NCI-H2107 (cell line): ENCODE data around the gene CD3E.

Experiments
- DNase-seq: peaks from one replicate; lab custom pipeline; 2025; lab: John Stamatoyannopoulos, UW

Gene CD3E

DNA sequence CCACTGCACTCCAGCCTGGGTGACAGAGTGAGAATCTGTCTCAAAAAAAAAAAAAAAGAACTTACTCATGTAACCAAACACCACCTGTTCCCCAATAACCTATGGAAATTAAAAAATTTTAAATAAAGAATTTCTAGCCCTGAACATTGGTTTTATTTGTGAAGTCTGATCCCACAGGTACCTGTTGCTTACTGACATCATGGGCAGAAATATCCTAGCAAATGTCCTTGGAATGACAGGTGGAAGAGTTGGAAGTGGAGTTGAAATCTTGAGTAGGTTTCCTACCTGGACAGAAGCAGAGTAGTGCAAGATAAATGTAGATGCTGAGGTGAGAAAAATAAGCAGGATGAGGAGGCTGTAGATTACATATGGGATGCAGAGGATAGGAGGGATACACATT, 20.8 kb downstream of the CD3E start:
- DNase-seq, result no peak

GRCh38 chr11:118328745-118329144, 24.2 kb downstream of the CD3E start:
- DNase-seq, result no peak

- DNase-seq, result no peak
These were observed 30.2 kb downstream of the CD3E start for GRCh38 chr11:118334745-118335144.

GRCh38 chr11:118338637-118339061, 34.1 kb downstream of the CD3E start:
- no peak for DNase-seq

GRCh38 chr11:118339281-118339961, 34.9 kb downstream of the CD3E start:
- DNase-seq, result no peak

- DNase-seq, result no peak
These were observed 35.9 kb downstream of the CD3E start for GRCh38 chr11:118340449-118340848.

DNA sequence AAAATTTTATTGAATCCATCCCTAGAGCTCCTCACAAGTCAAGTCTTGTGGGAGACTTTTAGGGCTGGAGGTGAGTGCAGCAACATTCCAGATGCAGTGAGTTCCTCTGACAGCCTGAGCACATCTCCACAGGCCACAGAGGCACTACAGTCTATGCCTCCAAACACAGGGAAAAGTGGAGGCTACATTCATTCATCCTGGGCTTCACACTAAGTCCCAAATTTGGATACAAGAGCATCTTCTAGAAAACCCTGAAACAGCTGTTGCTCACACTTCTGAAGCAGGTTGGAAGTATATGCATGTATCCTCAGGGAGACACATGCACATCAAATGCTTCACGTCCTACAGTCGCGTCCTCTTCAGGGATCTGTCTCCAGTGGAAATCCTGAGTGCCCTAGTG, 36.7 kb downstream of the CD3E start:
- DNase-seq, result no peak

DNA sequence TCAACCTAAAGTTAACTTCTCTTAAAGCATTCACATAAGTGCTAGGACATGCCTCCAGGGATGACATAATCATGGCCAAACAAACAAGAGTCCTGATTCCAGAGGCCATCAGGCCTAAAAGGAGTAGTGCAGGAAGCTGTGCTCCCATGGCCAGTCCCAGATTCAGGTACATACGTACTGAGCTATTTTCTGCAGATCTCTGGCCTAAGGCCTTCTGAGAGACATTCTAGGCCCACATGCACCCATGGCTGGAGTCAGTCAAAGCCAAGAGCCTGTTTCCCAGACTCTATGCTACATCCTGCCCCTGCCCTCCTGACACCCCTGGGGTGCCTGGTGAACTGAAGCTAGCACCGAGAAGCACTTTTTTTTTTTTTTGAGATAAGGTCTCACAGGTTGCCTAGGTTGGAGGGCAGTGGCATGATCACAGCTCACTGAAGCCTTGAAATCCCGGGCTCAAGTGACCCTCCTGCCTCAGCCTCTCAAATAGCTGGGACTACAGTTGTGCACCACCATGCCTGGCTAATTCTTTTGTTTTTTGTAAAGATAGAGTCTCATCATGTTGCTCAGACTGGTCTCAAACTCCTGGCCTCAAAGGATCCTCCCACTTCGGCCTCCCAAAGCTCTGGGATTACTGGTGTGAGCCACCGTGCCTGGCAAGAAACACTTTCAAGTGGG, 37.4 kb downstream of the CD3E start:
- no peak for DNase-seq

DNA sequence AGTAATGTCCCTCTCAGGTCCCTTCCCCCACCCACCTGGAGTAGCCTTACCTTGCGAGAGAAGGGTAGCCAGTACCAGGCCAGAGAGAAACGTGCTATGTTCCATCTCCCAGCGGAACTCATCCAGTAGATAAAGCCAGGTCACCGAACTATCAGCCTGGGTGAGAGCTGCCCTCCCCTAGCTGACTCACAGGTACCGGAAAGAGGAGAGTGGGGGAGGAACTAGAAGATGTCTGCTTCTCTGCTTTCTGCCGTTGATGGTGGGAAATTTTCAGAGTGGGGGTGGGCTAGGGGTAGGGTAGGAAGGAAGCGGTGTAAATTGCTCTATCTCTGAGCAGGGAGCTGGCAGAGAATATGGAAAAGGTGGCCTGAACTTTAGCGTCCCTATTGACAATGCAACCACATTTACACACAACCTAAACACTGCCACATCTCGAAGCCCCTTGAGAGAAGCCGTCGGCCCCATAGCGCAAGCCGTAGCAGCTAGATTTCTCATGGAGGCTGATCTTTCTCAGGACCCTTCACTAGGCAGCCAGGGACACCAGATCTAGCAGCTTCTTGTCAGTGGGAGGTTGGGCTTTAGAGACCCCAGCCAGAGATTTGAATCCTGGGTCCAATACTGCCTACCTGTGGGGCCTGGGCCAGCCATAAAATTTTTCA, 38.1 kb downstream of the CD3E start, which contains the start of gene CD3D:
Gene CD3D, minus strand, starts transcription at position 203 of the 659 bp plus-strand sequence. Its CDS starts 98 bp downstream, at position 105.
- no peak for DNase-seq

GRCh38 chr11:118343248-118343647, 38.7 kb downstream of the CD3E start:
- no peak for DNase-seq

- DNase-seq, result no peak
These were observed 39.5 kb downstream of the CD3E start, which contains the start of gene CD3G for GRCh38 chr11:118343981-118344515. CD3G (plus strand) TSS chr11:118344344; CDS start chr11:118344424, 80 bp downstream.

DNA sequence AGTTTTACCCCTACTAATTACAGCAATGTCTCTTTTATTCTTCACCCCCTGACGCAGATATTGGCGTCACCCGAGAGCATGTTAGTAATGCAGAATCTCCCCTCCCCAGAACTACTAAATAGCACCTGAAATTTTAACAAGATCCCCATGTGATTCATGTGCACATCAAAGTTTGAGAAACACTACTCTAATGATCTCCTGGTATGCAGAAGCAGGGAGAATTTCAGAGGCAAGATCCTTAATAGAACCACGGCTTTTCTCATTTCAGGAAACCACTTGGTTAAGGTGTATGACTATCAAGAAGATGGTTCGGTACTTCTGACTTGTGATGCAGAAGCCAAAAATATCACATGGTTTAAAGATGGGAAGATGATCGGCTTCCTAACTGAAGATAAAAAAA, 44.9 kb downstream of the CD3E start:
- no peak for DNase-seq

- no peak for DNase-seq
These were observed 48.7 kb downstream of the CD3E start for GRCh38 chr11:118353084-118353710.

DNA sequence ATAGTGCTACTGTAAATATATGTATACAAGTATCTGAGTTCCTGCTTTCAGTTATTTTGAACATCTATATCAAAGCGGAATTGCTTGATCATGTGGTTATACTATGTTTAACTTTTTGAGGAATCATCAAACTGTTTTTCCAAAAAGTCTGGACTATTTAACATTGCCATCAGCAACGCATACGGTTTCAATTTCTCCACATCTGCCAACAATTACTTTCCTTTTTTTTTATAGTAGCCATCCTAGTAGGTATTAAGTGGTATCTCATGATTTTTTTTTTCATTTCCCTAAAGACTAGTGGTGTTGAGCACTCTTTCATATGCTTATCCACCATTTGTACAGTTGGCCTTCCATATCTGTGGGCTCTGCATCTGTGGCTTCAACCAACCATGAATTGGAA, 53.5 kb downstream of the CD3E start:
- no peak for DNase-seq

- peak; percentile 89 for DNase-seq
These were observed 54.9 kb downstream of the CD3E start, which contains the start of gene UBE4A for GRCh38 chr11:118359295-118359958. UBE4A (plus strand) TSS chr11:118359600; CDS start chr11:118365081, 5,481 bp downstream.

- no peak for DNase-seq
These were observed 60.6 kb downstream of the CD3E start for GRCh38 chr11:118364956-118365615.
